K562 (cell line): ENCODE results near the gene HTR5A. TPM values are rescaled to one million over a fixed set of nuclear protein-coding genes. Genes with fewer than 3 reads are reported as not detected.
A peak's percentile ranks its signal among the peaks of the same experiment; 100 is the strongest.

Experiments
- ATAC-seq: fragments of 200-7000 bp; cut with Tn5 transposase; 3 replicates; pipeline ENCODE4 v1.9.1; 2020; ENCODE audit warnings: moderate library complexity
- BruUV-seq: library from RNA; stranded (reverse); fragments of 400-500 nt; replicated peaks from 2 replicates; lab custom pipeline; 2021; lab: Mats Ljungman, UMichigan
- CTCF ChIA-PET: fragments of 300-600 bp; formaldehyde crosslinking; extraction: SDS; loops from one replicate; lab custom pipeline; 2021; ENCODE audit warnings: low intra/inter-chr PET ratio; lab: Yijun Ruan, JAX
- POLR2A ChIA-PET: fragments of 300-600, 350-650 bp; sonication (Branson Sonifier 250); formaldehyde crosslinking; extraction: SDS; loops from one replicate; lab custom pipeline; 2021; ENCODE audit warnings: antibody characterized with exemption, inconsistent platforms; lab: Yijun Ruan, JAX
- DNase-seq, 4 experiments: peaks; one replicate each; pipeline versions ENCODE4 v3.0.0 to v3.0.0-alpha.2; 2011 to 2018; ENCODE audit warnings: low spot score in 3 of 4, mixed read lengths in 3 of 4; ENCODE audit errors: extremely low read depth in 1 of 4
- FAIRE-seq: peaks from 2 replicates; lab custom pipeline; 2011; peaks lifted over from hg19 to GRCh38; lab: Jason Lieb, UNC
- H2AFZ ChIP-seq: 2 replicates; pipeline ENCODE4 v1.6.0; 2011; ENCODE audit warnings: low read depth, low read length, control low read depth, inconsistent platforms
- H3K27ac ChIP-seq: fragments of 200-600 bp; 3 replicates; pipeline ENCODE4 v1.8.0; 2011; ENCODE audit warnings: low read depth, mild to moderate bottlenecking, control low read depth, inconsistent platforms, low read length, moderate library complexity, mixed read lengths; ENCODE audit errors: extremely low read depth
- H3K27me3 ChIP-seq, 2 experiments: fragments of 300-600 bp in 1 of 2; 2 replicates in 1 of 2; 3 replicates in 1 of 2; pipeline versions ENCODE4 v1.6.0 to v1.8.0; 2011; ENCODE audit warnings: inconsistent platforms in 2 of 2, low read length in 2 of 2, mild to moderate bottlenecking in 1 of 2, mixed read lengths in 1 of 2, moderate library complexity in 1 of 2; ENCODE audit not compliant: control insufficient read depth in 2 of 2, insufficient read depth in 2 of 2
- H3K36me3 ChIP-seq: fragments of 300-600 bp; 3 replicates; pipeline ENCODE4 v1.8.0; 2011; ENCODE audit warnings: mild to moderate bottlenecking, low read length, inconsistent platforms; ENCODE audit not compliant: control insufficient read depth, insufficient read depth
- H3K4me1 ChIP-seq, 2 experiments: fragments of 200-600 bp in 1 of 2; replicated peaks in 1 of 2; 2 replicates in 1 of 2; 3 replicates in 1 of 2; pipeline versions ENCODE4 v1.5.1 to v1.8.0; 2011; ENCODE audit warnings: inconsistent platforms in 2 of 2, low read length in 2 of 2, mild to moderate bottlenecking in 1 of 2, mixed read lengths in 1 of 2, moderate library complexity in 1 of 2; ENCODE audit not compliant: control insufficient read depth in 2 of 2, insufficient read depth in 2 of 2
- H3K4me2 ChIP-seq: 2 replicates; pipeline ENCODE4 v1.6.1; 2011; ENCODE audit warnings: low read length, control low read depth, inconsistent platforms, mixed read lengths; ENCODE audit not compliant: insufficient read depth
- H3K4me3 ChIP-seq: fragments of 200-600 bp; sonication (generic), shearing (Covaris generic); 2 replicates; pipeline ENCODE4 v1.5.1; 2016; ENCODE audit warnings: control low read depth, inconsistent platforms
- H3K79me2 ChIP-seq: fragments of 200-600 bp; 3 replicates; pipeline ENCODE4 v1.8.0; 2011; ENCODE audit warnings: low read length, inconsistent platforms; ENCODE audit not compliant: control insufficient read depth, insufficient read depth
- H3K9ac ChIP-seq, 2 experiments: 2 replicates each; pipeline versions ENCODE4 v1.6.0 to v1.6.1; 2011; ENCODE audit warnings: low read depth in 2 of 2, low read length in 2 of 2, control low read depth in 1 of 2, inconsistent platforms in 1 of 2, mild to moderate bottlenecking in 1 of 2, mixed read lengths in 1 of 2; ENCODE audit not compliant: insufficient read depth in 1 of 2
- H3K9me1 ChIP-seq: one replicate; pipeline ENCODE4 v1.6.0; 2011; ENCODE audit warnings: inconsistent platforms, mild to moderate bottlenecking, low read length, moderate library complexity; ENCODE audit not compliant: control insufficient read depth, insufficient read depth
- H3K9me3 ChIP-seq: replicated peaks from 2 replicates; pipeline ENCODE4 v1.5.1; 2011; ENCODE audit warnings: low read depth, low read length, inconsistent platforms; ENCODE audit not compliant: control insufficient read depth, insufficient read depth
- H4K20me1 ChIP-seq: replicated peaks from 2 replicates; pipeline ENCODE4 v1.6.1; 2011; ENCODE audit warnings: low read length, inconsistent platforms, mixed read lengths; ENCODE audit not compliant: control insufficient read depth, insufficient read depth
- E2F3 ChIP-seq: fragments of 250-450 bp; sonication (Bioruptor Pico); IDR thresholded peaks from 2 replicates; pipeline ENCODE4 v1.4.0; 2020; ENCODE audit warnings: mild to moderate bottlenecking
- ILK ChIP-seq: fragments of 450-650 bp; IDR thresholded peaks from 2 replicates; pipeline ENCODE4 v1.6.1; 2016; ENCODE audit warnings: missing genetic modification characterization, low read depth, mild to moderate bottlenecking, missing compliant biosample characterization, moderate library complexity, borderline replicate concordance
- IRF2 ChIP-seq: sonication (generic); formaldehyde crosslinking; IDR thresholded peaks from 2 replicates; pipeline ENCODE4 v1.8.1; 2022; ENCODE audit warnings: mild to moderate bottlenecking, missing genetic modification reagents
- PHTF2 ChIP-seq: fragments of 250-450 bp; sonication (Bioruptor Pico); IDR thresholded peaks from 2 replicates; pipeline ENCODE4 v1.5.0; 2021; ENCODE audit warnings: mild to moderate bottlenecking
- POLR2AphosphoS2 ChIP-seq: IDR thresholded peaks from 2 replicates; pipeline ENCODE4 v1.6.1; 2012; ENCODE audit warnings: low read length, improper control_type of control experiment
- RFX1 ChIP-seq: fragments of 450-650 bp; IDR thresholded peaks from 2 replicates; pipeline ENCODE4 v1.6.1; 2016; ENCODE audit warnings: mild to moderate bottlenecking, moderate library complexity
- WGBS: fragments of 100-300 bp; shearing (Covaris generic); methylation state at CpG from one replicate; pipeline ENCODE4 v1.1.6; 2016; ENCODE audit warnings: low coverage, mixed read lengths; ENCODE audit not compliant: insufficient coverage; ENCODE audit errors: missing lambda C conversion rate; 5-methylcytosine and 5-hydroxymethylcytosine counted together
- in situ Hi-C: fragments of 300-500 bp; cut with MboI; formaldehyde crosslinking; loops from 4 replicates; pipeline ENCODE4 v1.15.0; 2018; ENCODE audit warnings: inconsistent platforms, mixed read lengths
- intact Hi-C: fragments of 100-400 bp; cut with micrococcal nuclease; formaldehyde crosslinking; loops from 2 replicates; pipeline ENCODE4 v1.14.2; 2022
- polyA plus RNA-seq, 8 experiments: library from polyadenylated mRNA; depleted of rRNA in 4 of 8; stranded (reverse) in 5 of 8; unstranded in 3 of 8; fragments of >200 nt; fragmentation: Nextera tagmentation in 2 of 8; fragmentation: Illumina TruSeq in 1 of 8; extraction: Ambion mirVana in 2 of 8; extraction: Trizol in 1 of 8; gene quantifications; 2 replicates each; pipeline versions ENCODE4 v1.2.1 to v1.2.3, GENCODE V29; 2011 to 2014; ENCODE audit warnings: inconsistent platforms in 1 of 8, missing spikeins in 1 of 8
- total RNA-seq, 7 experiments: library from RNA; depleted of rRNA in 6 of 7; stranded (reverse); fragments of >200 nt in 6 of 7; fragmentation: Illumina TruSeq in 2 of 7; extraction: Trizol in 2 of 7; gene quantifications; 2 replicates each; pipeline versions ENCODE4 v1.2.1 to v1.2.3, GENCODE V29; 2011 to 2021; ENCODE audit warnings: low replicate concordance in 1 of 7

HTR5A gene
- total and polyA plus RNA-seq, 9 of the 15 experiments (the other 6 are each of a cell fraction or from before 2014, with no cell fraction given), result 0.06 TPM; not detected in 8

DNA sequence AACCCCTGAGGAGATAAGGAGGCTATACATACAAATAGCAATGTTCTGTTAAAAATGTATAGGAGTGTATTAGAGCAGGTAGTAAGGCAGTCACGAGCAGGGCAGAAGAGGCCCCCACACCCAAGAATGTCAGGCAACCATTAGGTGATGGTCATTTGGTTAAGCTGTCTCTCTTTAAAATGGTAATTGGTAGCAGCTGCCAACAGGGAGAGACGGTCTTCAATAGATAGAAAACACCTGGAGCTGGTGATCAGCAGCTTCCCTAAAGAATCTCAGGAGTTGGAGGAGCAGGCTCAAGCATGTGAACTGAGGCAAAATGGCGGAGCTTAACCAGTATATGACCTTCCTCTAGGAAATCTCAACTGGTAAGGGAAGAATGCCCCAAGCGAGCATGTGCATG, 26.4 kb upstream of the HTR5A start:
- H3K4me2 ChIP-seq, result no peak overlapping the region
- no peak overlapping the region for H2AFZ ChIP-seq
- peaks cover 9 to 24% of the 10 kb centered on the region in 2 experiments for H3K27me3 ChIP-seq
- H3K9ac ChIP-seq, result no peak overlapping the region
- no peaks in the 10 kb centered on the region for H3K36me3 ChIP-seq
- no peak for TF ChIP-seq POLR2AphosphoS2
- TF ChIP-seq ILK (tag), result no peak
- no peak for TF ChIP-seq IRF2 (CRISPR knock-in tag)
- TF ChIP-seq E2F3, result no peak
- H3K4me1 ChIP-seq, result no peaks in the 10 kb centered on the region
- no peaks in the 10 kb centered on the region for H3K9me3 ChIP-seq
- H3K4me3 ChIP-seq, result no peak overlapping the region
- ATAC-seq, result no peak
- no peak for FAIRE-seq
- ChIA-PET POLR2A (no interaction called here), CTCF (no interaction called here)
- no peak for DNase-seq
- intact Hi-C loops, result no loop called here
- WGBS, result 1% methylated on average over 4 of the region's 4 CpGs
- H3K79me2 ChIP-seq, result no peaks in the 10 kb centered on the region
- H3K27ac ChIP-seq, result no peak overlapping the region
- in situ Hi-C loops, result no loop called here
- no peaks in the 10 kb centered on the region for H3K9me1 ChIP-seq
- no TSS peak for BruUV-seq
- H4K20me1 ChIP-seq, result no peaks in the 10 kb centered on the region

GRCh38 chr7:155048006-155048405, 22.1 kb upstream of the HTR5A start:
- H3K9ac ChIP-seq, result no peak overlapping the region
- H3K4me3 ChIP-seq, result no peak overlapping the region
- no peak overlapping the region for H3K4me2 ChIP-seq
- no peaks in the 10 kb centered on the region for H3K9me1 ChIP-seq
- DNase-seq (no peak), FAIRE-seq (no peak), ATAC-seq (no peak)
- intact Hi-C loops, result no loop called here
- H3K27me3 ChIP-seq, result peaks cover 22 to 35% of the 10 kb centered on the region in 2 experiments
- CTCF ChIA-PET, result no interaction called here
- H2AFZ ChIP-seq, result no peak overlapping the region
- H3K27ac ChIP-seq, result no peak overlapping the region
- in situ Hi-C loops, result no loop called here
- no peaks in the 10 kb centered on the region for H4K20me1 ChIP-seq
- no peaks in the 10 kb centered on the region for H3K36me3 ChIP-seq
- H3K79me2 ChIP-seq, result no peaks in the 10 kb centered on the region
- H3K9me3 ChIP-seq, result no peaks in the 10 kb centered on the region
- POLR2A ChIA-PET, result no interaction called here
- 4% methylated on average over 4 of the region's 4 CpGs for WGBS
- H3K4me1 ChIP-seq, result no peaks in the 10 kb centered on the region
- BruUV-seq, result no TSS peak
- TF ChIP-seq RFX1 (peak; percentile 44; the same call in 1 of the 2 replicates), PHTF2 (no peak)
